Ishikawa (cell line): ENCODE data around the gene C6.

Experiments used
- CREB1 ChIP-seq: IDR thresholded peaks from 2 replicates; pipeline ENCODE4 v1.6.1; 2012; ENCODE audit warnings: low read depth
- EP300 ChIP-seq: IDR thresholded peaks from 2 replicates; pipeline ENCODE4 v1.6.1; 2012; ENCODE audit warnings: borderline replicate concordance
- FOXM1 ChIP-seq: IDR thresholded peaks from 2 replicates; pipeline ENCODE4 v1.6.1; 2012; ENCODE audit warnings: low read depth, borderline replicate concordance
- NFIC ChIP-seq: IDR thresholded peaks from 2 replicates; pipeline ENCODE4 v1.6.1; 2012
- TAF1 ChIP-seq: IDR thresholded peaks from 2 replicates; pipeline ENCODE4 v1.6.1; 2012; ENCODE audit warnings: low read depth, mild to moderate bottlenecking
- TCF12 ChIP-seq: IDR thresholded peaks from 2 replicates; pipeline ENCODE4 v1.6.1; 2012; ENCODE audit warnings: low read depth
- TEAD4 ChIP-seq: IDR thresholded peaks from 2 replicates; pipeline ENCODE4 v1.6.1; 2012
- TF ChIP-seq, protein P1 (sequence below): IDR thresholded peaks from 2 replicates; pipeline ENCODE4 v1.6.1; 2012
- TF ChIP-seq, protein P2 (sequence below): IDR thresholded peaks from 2 replicates; pipeline ENCODE4 v1.6.1; 2012; ENCODE audit warnings: low read depth, mild to moderate bottlenecking

DNA sequence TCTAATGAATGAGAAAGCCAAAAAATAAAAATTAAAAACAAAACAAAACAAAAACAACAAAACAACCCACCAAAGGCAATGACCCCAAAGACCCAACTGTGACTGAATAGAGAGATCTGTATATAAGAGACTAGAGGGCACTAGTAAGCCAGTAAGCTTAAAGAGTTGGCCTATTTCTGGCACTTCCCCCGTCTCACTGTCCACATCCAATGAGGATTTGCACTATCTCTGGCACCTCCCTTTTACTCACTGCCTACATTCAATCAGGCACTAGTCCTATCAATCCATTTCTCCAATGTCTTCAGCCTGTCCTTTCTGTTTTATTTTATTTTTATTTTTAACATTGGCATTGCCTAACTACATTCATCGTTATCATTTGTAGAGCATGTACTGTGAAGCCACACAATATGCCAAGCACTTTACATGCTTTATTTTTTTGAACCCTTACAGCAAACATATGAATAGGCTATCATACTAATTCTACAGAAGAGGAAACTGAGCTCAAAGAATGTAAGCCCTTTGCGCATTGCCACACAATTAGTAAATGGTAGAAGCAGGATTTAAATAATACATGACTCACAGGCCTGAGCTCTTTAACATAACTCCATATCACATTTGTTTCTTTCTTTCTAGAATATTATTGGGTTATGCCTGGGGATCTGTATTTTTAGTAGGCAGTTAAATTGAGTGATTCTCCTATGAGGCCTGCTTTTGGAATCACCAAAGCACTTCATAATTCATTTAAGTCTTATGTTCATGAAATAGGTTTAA, 70.0 kb downstream of the C6 start:
- TF ChIP-seq EP300 (no peak), TCF12 (no peak), TEAD4 (no peak), TAF1 (no peak), CREB1 (no peak), NFIC (no peak), FOXM1 (no peak)
- TF ChIP-seq, protein P1, sequence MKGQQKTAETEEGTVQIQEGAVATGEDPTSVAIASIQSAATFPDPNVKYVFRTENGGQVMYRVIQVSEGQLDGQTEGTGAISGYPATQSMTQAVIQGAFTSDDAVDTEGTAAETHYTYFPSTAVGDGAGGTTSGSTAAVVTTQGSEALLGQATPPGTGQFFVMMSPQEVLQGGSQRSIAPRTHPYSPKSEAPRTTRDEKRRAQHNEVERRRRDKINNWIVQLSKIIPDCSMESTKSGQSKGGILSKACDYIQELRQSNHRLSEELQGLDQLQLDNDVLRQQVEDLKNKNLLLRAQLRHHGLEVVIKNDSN: no peak
- TF ChIP-seq, protein P2, sequence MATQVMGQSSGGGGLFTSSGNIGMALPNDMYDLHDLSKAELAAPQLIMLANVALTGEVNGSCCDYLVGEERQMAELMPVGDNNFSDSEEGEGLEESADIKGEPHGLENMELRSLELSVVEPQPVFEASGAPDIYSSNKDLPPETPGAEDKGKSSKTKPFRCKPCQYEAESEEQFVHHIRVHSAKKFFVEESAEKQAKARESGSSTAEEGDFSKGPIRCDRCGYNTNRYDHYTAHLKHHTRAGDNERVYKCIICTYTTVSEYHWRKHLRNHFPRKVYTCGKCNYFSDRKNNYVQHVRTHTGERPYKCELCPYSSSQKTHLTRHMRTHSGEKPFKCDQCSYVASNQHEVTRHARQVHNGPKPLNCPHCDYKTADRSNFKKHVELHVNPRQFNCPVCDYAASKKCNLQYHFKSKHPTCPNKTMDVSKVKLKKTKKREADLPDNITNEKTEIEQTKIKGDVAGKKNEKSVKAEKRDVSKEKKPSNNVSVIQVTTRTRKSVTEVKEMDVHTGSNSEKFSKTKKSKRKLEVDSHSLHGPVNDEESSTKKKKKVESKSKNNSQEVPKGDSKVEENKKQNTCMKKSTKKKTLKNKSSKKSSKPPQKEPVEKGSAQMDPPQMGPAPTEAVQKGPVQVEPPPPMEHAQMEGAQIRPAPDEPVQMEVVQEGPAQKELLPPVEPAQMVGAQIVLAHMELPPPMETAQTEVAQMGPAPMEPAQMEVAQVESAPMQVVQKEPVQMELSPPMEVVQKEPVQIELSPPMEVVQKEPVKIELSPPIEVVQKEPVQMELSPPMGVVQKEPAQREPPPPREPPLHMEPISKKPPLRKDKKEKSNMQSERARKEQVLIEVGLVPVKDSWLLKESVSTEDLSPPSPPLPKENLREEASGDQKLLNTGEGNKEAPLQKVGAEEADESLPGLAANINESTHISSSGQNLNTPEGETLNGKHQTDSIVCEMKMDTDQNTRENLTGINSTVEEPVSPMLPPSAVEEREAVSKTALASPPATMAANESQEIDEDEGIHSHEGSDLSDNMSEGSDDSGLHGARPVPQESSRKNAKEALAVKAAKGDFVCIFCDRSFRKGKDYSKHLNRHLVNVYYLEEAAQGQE: no peak
